GM21423 (cell line): ENCODE results near the gene METTL8.
A peak's percentile ranks its signal among the peaks of the same experiment; 100 is the strongest.
"Not testable (repeated sequence)": the region's sequence is repeated elsewhere in the genome, so short reads cannot be mapped to it uniquely, and the experiment has no call there.

ENCODE experiments used
- ATAC-seq: cut with Tn5 transposase; IDR thresholded peaks from one replicate; pipeline ENCODE4 v1.9.1; 2021; ENCODE audit warnings: mild to moderate bottlenecking, moderate library complexity; ENCODE audit not compliant: unreplicated experiment

Gene METTL8

DNA sequence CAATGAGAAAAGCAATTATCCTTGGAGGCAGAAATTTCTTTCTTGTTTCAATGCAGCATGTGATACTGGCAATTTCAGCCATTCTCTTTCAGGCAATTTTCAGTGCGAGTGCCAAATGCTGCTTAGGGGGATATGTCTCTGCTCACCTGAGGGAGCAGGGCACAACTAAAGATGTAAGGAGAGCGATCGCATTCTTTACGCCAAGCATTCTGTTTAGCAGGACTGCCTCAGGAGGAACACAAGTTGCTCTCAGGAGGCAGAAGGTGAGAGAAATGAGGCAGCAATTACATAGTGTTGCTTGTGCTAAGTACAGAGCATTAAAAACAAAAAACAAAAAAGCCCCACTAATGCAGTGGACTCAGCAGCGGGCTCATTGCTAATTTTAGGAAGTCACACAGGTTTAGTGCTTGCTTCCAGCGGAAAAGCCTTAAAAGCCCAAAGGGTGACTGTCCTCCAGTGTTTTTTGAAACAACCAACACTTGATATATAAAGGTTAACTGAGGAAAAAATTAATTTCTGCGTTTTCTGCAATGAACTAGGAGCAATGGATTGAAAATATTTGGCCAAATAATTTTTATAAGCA lies 116.9 kb downstream of the METTL8 start:
- ATAC-seq = no peak

DNA sequence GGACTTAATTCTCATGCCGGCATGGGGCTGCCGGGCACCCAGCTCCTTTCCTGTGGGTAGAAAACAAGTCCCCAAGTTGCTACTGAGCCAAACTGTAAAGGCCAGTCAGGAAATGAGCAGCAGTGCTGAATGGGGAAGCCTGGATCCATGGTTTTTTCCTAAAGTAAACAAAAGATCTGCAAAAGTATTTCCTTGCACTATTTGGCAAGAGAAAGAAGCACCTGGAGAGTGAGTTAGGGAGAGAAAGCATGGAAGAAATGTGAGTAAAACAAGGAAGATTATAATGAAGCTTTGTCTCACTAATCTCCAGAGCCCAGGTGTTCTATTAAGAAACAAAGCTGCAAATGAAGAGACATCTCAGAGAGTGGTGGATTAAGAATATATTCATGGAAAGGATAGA lies 117.6 kb downstream of the METTL8 start:
- no peak for ATAC-seq

DNA sequence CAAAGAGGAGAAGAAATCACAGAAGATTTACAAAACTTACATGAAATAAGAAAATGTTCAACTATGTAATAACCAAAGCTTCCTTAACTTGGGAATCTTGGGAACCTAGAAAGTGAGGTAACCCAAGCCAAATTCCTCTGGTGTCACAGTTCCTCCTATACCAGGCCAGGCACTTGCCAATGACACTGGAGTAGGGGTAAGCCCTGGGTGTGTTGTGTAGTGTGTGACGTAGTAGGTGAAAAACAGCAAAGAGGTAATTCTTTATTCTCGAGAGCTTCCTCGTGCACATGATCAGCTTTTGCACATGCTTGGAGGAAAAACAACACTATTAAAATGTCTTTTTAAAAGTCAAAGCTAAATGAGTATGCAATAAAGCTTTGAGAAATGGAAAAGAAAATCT lies 118.0 kb downstream of the METTL8 start:
- ATAC-seq = no peak

DNA sequence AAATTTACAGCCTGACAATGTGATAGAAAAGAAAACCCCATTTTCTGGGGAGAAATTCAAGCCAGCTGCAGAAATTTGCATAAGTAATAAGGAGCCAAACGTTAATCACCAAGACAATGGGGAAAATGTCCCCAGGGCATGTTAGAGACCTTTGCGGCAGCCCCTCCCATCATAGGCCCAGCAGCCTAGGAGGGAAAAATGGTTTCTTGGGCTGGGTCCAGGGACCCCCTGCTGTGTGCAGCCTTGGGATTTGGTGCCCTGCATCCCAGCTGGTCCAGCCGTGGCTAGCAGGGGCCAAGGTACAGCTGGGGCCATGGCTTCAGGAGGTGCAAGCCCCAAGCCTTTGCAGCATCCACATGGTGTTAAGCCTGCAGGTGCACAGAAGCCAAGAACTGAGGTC lies 121.6 kb downstream of the METTL8 start:
- ATAC-seq = not testable (repeated sequence)

DNA sequence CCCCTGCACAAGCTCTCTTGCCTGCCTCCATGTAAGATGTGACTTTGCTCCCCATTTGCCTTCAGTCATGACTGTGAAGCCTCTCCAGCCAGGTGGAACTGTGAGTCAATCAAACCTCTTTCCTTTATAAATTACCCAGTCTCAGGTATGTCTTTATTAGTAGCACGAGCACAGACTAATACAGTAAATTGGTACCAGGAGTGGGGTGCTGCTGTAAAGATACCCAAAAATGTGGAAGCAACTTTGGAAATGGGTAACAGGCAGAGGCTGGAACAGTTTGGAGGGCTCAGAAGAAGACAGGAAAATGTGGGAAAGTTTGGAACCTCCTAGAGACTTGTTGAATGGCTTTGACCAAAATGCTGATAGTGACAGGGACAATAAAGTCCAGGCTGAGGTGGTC lies 122.2 kb downstream of the METTL8 start:
- not testable (repeated sequence) for ATAC-seq

DNA sequence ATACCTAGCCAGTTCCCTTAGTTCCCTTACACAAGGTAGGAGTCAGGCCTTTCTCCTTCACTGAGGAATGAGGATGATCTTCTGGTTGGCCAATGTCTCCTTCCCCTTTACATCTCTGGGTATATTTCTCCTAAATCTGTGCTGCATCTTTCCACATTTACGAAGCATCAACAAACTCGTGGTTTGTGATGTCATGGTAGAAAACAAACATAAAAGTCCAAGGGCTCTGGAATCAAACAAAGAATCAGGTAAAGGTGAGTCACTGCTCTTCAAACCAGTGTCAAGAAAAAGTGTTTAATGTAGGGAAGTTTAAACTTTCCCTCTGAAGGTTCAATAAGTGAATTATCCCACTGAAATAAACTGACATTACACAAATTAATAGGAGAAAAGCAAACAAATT lies 122.9 kb downstream of the METTL8 start:
- ATAC-seq = no peak

DNA sequence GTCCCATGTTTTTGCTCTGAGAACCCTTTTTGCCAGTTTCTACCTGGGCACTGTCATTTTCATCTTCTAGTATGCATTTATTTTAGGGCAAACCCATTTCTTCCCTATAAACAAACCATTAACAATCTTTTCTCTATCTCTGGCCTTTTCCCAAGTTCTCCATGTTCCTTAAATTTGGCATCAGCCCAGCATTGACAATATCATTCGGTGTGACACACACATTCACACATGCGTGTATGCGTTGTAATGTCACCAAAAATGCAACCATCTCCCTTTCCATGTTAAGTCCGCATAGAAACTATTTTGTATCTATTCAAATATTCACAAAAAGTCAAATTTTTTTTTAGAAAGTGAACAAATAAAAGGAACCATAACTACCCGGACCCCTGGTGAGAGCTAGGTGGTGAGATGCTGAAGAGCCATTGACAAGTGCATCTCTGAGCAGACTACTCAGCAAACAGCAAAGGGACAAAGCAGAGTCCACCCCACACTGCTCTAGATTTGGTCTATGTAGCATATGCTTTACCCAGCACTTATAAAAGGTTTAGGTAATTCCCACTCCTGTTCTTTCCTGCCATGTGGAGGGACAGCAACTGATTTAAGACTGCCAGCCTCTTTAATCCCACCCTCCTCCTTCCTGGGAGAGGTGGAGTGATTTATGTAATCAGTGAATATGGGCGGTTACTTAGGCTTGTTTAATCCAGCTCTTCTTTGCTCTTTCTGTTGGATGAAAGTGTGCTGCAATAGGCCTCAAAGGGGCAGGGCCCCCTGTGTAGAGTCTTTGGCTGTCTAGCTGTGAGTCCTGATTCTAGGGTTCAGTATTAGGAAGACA lies 124.1 kb downstream of the METTL8 start:
- ATAC-seq = no peak

DNA sequence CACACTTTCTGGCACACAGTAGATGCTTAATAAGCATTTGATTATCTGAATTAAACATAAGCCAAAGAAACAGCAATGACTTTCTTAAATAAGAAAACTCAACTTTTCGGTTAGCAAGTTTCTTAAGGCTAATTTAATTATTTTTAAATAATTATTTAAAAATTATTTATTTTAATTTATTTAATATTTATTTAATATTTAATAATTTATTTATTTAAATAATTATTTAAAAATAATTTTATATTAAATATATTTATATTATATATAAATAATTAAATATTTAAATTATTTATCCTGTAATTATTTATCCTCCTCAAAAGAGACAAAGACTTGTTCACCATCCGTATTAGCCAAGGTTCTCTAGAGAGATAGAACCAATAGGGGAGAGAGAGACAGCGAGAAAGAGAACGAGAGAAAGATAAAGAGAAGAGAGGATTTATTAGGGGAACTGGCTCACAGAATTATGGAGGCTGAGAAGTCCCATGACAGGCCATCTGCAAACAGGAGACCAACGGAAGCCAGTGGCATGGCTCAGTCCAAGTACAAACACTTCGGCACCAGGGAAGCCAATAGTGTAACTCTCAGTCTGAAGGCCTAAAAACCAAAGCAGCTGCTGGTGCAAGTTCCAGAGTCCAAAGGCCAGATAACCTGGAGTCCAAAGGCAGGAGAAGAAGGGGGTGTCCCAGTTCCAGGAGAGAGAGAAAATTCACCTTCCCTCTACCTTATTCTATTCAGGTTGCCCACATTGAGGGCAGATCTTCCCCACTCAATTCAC lies 125.3 kb downstream of the METTL8 start:
- ATAC-seq = no peak

DNA sequence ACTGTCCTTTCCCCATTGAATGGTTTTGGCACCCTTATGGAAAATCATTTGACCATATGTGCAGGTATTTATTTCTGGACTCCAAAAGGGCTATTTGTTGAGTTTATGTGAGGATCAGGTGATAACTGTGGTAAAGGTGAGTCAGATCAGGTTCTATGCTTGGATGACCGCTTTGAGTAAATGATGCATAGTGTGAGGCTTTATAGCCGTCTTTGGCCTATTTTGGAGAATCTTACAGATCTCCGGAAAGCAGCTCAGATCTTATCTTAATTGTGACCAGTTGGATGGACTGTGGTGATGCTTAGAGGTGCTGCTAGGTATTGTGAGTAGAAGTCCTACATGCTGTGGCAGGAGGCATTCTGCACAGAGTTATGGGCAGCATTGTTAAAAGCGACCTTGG lies 126.2 kb downstream of the METTL8 start:
- ATAC-seq = peak; percentile 92

DNA sequence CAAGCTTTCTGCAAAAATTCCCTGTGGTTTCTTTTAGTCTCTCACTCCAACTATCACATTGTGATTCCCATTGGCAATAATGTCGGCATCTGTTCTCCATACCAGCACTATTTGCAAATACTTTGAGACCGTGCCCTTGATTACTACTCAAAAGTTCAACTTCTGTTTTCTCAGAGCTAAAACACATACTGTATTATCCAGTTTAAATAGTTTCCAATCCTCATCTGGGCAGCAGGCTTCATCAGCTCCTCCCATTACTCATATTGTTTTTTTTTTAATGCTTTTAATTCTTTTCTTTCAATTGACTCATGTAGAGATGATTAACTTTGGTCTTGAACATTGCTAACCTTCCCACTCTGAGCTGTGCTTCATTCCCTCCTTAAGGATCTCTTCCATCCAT lies 135.8 kb downstream of the METTL8 start:
- no peak for ATAC-seq

DNA sequence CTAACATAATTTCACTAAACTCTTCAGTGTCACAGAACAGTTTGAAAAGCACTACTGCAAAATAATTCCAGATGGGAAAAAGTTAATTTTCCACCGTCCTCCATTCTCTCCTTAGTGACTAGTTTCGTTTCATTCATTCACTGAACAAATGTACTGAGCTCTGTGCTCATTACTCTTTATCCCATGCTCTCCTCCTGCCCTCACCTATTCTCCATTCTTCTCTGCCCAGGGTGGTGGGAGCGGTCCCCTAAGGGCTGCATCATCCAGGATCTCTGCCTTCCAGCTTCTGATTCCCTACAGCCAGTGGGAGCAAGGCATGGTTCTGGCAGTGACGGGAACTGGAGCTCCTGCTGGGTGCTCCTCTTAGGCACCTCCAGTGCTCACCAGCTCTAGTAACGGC lies 139.2 kb downstream of the METTL8 start:
- ATAC-seq = no peak

DNA sequence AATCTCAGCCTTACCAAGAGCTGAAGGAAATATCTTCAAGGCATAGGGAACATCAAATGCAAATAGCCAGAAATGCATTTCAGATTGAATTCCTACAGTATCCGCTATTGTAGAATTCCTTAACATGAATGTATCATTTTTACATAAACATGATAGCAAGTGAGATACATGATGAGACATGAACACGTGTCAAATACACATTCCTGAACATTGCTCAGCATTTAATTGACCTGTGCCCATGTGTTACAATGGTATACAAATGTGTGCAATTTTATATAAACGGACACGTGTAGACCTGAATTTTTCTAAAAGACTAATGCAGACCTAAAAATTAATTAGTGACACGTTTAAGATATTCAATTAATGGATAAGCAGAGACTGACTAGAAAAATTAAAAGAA lies 140.1 kb downstream of the METTL8 start:
- ATAC-seq = no peak

DNA sequence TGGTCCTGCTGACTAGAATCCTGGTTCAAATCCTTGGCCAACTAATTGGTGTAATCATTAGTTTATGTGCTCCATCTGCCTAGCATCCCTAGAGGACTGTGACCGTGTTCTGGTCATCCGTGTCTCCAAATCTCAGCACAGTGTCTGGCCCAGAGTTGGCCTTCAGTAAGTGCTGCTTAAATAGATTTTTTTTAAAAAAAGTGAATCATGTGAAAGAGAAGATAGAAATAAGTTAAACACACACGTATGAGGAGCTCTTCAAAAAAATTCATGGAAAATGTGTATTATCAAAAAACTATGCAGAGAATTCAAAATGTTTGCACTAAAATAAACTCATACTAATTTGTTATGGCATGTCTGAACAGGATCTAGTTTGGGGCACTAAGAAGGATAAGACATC lies 143.8 kb downstream of the METTL8 start:
- no peak for ATAC-seq

DNA sequence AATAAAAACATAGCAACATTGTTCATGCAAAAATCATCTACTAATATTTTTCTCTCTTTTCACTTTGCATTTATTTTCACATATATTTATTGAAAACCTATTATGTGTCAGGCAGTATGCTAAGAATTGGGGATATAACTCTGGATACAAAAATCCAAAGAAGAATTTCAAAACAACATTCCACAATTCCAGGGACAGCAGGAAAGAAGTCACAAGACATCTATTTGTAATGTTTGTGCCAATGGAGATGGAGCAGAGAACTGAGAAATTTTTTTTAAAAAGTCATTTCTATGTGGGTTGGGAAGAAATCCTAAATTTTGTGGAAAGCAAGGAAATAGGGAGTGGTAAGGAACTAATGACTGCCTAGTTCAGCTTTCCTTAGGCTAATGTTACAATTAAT lies 144.5 kb downstream of the METTL8 start:
- no peak for ATAC-seq

DNA sequence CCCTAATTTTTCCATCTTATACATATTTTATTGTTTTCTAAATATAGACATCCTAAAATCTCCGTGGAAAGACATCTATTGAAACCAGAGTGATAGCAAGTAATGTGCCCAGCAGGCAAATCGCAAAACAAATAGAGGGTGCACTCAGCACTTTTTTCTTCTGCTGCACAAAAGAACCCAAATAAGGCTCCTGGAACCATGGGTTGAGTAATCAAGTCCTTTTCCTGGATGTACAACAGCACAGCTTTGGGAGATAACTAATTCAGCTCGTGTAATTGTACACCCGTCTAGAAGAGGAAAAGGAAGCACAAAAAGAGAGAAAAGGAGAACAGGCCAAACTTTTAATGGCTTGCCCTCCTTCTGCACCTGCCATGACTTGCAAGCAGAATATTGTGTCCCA lies 146.2 kb downstream of the METTL8 start:
- ATAC-seq = no peak

DNA sequence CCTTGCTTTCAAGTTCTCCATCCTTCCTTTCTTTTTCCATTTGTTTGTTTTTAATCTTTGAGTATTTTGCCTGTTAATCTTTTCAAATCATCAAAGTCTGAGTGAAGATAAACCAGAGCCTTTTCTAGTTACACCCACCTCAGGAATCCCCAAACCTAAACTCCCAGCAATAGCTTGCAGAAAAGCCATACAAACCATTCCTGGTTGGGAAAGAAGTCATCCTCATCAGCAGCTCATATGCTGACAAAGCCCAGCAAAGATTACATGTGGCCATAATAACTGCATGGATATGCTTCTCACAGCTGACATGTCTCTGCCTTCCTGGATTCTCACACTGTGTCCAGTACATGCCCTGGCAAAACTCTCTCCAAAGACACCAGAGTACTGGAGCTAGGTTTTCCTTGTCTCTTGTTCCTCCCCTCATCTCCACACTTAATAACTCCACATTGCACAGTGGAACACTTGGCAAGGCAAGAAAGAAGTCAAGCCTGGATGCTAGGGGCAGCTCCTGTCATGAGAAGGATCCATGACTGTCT lies 146.7 kb downstream of the METTL8 start:
- ATAC-seq = no peak

DNA sequence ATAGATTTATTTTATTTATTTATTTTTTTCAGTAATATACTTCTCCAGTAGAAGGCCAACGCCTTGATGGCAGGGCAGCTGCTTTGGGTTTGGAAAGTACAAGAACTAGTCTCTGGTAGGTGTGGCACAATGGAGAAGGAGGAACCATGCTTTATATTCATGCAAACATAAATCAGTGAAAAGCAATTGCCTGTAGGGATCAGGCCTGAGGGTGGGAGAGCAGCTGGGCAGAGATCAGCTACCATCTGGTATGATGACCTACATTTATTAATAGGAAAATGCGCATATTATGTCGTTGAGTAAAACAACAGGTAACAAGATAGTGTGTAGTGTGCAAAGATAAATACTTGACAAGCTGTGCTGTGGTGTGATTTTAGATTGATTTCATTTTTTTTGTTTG lies 152.7 kb downstream of the METTL8 start:
- no peak for ATAC-seq

DNA sequence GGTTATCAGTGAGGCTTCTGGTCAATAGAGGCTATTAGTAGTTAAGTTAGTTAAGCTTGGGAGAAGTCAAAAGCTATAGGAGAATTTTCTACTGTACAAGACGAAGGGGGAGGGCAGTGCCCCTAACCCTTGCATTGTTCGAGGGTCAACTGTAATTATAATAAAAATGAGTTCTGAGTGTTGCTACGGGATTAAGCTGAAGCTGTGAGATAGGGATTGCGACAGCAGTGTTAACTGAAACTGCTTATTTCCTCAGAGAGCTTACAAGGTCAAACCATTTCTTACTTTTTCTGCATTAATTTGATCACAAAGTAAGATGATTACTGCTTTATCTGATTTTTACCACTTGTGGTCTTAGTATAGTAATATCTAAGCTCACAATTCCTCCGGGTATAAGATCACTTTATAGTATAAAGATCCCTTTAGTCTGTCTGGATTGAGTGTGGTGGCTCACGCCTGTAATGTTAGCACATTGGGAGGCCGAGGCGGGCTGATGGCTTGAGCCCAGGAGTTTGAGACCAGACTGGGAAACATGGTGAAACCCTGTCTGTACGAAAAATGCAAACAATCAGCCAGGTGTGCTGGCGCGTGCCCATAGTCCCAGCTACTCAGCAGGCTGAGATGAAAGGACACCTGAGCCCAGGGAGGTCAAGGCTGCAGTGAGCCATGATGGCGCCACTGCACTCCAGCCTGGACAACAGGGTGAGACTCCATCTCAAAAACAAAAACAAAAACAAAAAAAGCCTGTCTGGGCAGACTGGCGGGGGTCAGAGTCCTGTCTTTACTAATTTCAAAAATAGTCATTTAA lies 153.6 kb downstream of the METTL8 start:
- ATAC-seq = no peak

DNA sequence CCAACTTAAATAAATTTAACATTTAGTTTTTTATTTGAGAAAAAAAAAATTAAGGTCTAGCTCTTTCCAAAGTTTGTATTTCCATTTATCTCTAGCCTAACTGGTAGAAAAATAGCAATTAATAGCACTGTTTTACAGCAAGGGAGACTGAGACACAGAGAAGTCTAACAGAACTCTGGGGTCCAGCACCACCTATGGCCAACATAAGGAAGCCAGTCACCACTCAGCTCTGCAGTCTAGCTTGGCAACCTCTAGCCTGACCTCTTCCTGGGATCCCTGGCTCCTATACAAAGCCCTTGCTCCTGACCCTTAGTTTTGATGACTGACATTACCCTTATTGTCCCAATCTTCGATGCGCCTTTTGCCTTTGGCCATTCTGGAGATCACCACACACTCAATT lies 159.0 kb downstream of the METTL8 start:
- ATAC-seq = no peak

DNA sequence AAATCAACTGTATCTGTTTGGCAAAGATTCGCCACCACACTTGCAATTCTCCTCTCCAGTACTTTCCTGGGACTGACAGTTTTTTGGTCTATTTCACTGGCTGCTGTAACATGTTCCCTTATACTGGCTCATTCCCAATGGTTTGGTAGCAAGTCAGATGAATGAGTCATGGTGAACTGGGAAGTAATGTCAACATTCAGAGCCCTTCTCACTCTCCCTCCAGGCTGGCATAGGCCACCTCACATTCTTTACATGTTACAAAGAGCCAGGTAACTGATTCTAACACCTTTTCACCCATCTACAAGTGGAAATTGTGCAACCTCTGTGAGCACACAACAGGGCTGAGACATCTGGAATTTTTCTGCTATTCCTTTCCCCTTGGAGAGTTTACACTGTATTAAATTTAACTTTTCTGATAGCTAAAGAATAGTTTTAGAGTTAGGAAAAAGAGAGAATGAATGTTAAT lies 161.8 kb downstream of the METTL8 start:
- ATAC-seq = no peak

DNA sequence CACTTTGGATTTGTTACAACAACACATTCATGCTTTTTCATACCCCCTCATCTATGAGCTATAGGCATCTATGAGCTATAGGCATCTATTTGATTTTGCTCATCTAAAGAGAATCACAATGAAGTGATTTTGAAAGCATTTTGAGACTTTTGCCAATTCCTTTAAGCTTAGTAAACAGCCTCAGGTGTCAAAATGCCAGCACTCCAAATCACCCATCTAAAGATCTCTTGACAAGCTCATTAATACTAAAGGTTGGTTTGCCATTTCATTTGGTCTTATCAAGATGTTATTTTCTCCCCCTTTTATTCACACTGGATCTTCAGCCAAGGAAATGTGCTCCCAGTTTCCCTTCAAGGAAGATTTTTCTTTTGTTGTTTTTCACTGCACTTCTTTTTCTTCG lies 162.4 kb downstream of the METTL8 start:
- no peak for ATAC-seq
